Measurements from ENCODE around the gene TRAPPC3.

GRCh38 chr1:36098650-36099365, 50.5 kb downstream of the TRAPPC3 start:
- TF ChIP-seq POLR2A (IDR thresholded peaks at IDR 0.05) (no peak), CTCF (IDR thresholded peaks at IDR 0.05) (no peak)

Measured in transverse colon (tissue), 3 donors.